Measurements from ENCODE around the gene CDH6. TPM values are rescaled to one million over a fixed set of nuclear protein-coding genes. Genes with fewer than 3 reads are reported as not detected.

The CDH6 gene
- total and polyA plus RNA-seq, 2 of the 4 experiments (the other 2 are of a cell fraction): 72.2 to 232 TPM

GRCh38 chr5:31333475-31333874 lies 140.0 kb downstream of the CDH6 start:
- H4K8ac ChIP-seq (ENCODE audit: low read depth in 2 of 2, low read length in 2 of 2): no peak overlapping the region
- H3K18ac ChIP-seq (ENCODE audit: low read depth, low read length): no peak overlapping the region
- ChIA-PET POLR2A (ENCODE audit: unreplicated experiment) (no interaction called here), CTCF (interaction anchor here (0.5 to 1.7 kb wide), 3 partner anchors 9 to 619 kb away, joined by 3 to 4 read pairs (median 3); no protein-coding TSS in a partner anchor)
- H3K79me1 ChIP-seq (ENCODE audit: low read depth in 1 of 2, low read length in 2 of 2): no peaks in the 10 kb centered on the region
- H3K4ac ChIP-seq (ENCODE audit: low read depth, low read length): no peak overlapping the region
- DNase-seq (no peak), ATAC-seq (ENCODE audit: low read depth) (no peak)
- H3K9ac ChIP-seq (ENCODE audit: low read depth, low read length): no peak overlapping the region
- H3K14ac ChIP-seq (replicated peaks; ENCODE audit: low read depth, low read length): no peak overlapping the region
- H4K20me1 ChIP-seq (ENCODE audit: insufficient read depth, low read length): no peaks in the 10 kb centered on the region
- no peak overlapping the region for H4K91ac ChIP-seq (ENCODE audit: insufficient read depth, low read depth, low read length)
- in situ Hi-C loops (cut with MboI; ENCODE audit: low sequenced_read_pairs) (no loop called here), dilution Hi-C loops (cut with HindIII; ENCODE audit: low sequenced_read_pairs, unreplicated experiment) (no loop called here), intact Hi-C loops (cut with micrococcal nuclease) (loop anchor here (5.0 kb wide), 1 partner anchor 1281 kb away; no protein-coding TSS in a partner anchor)
- no CpG with 5 or more reads among the region's 2 CpGs for WGBS, 2 experiments (ENCODE audit: extremely low coverage in 2 of 2, insufficient read length in 1 of 2)
- no peak overlapping the region for H2BK20ac ChIP-seq (ENCODE audit: low read depth, low read length)
- H3K23ac ChIP-seq (ENCODE audit: low read depth, low read length): no peak overlapping the region
- H3K4me1 ChIP-seq (ENCODE audit: control insufficient read depth, insufficient read depth, low read length): no peaks in the 10 kb centered on the region; the same call in 1 of the 2 replicates
- H2AFZ ChIP-seq (replicated peaks; ENCODE audit: low read length, poor library complexity): no peak overlapping the region
- H3K36me3 ChIP-seq (ENCODE audit: control insufficient read depth, insufficient read depth, low read length): no peaks in the 10 kb centered on the region
- H2AK9ac ChIP-seq (replicated peaks; ENCODE audit: low read depth, low read length, poor library complexity): no peak overlapping the region
- no peaks in the 10 kb centered on the region for H3K27me3 ChIP-seq (ENCODE audit: control insufficient read depth, insufficient read depth, low read length)
- H3K56ac ChIP-seq (ENCODE audit: extremely low read depth, insufficient read depth, low read length): no peak overlapping the region
- H3K27ac ChIP-seq (ENCODE audit: insufficient read depth, low read length): no peak overlapping the region
- H2BK15ac ChIP-seq (ENCODE audit: low read depth, low read length): no peak overlapping the region
- no peak overlapping the region for H3K4me2 ChIP-seq (ENCODE audit: low read depth, low read length)
- no peaks in the 10 kb centered on the region for H3K9me1 ChIP-seq (ENCODE audit: insufficient read depth, low read length)
- no peak overlapping the region for H2BK5ac ChIP-seq (ENCODE audit: low read depth, low read length, poor library complexity, severe bottlenecking)
- TF ChIP-seq BHLHE40 (IDR thresholded peaks at IDR 0.05; ENCODE audit: low read depth, low read length): no peak
- no peak for TF ChIP-seq SMC3 (IDR thresholded peaks at IDR 0.05; ENCODE audit: low read depth, low read length)
- no peak for TF ChIP-seq ELK1 (IDR thresholded peaks at IDR 0.05; ENCODE audit: borderline replicate concordance, low read depth, low read length)
- no peak for TF ChIP-seq NFE2L2 (IDR thresholded peaks at IDR 0.05; ENCODE audit: low read depth, low read length)
- no peak for TF ChIP-seq RCOR1 (IDR thresholded peaks at IDR 0.05; ENCODE audit: insufficient replicate concordance, low read length)
- TF ChIP-seq POLR2A (IDR thresholded peaks at IDR 0.05; ENCODE audit: low read depth, low read length): no peak
- TF ChIP-seq MXI1 (IDR thresholded peaks at IDR 0.05; ENCODE audit: borderline replicate concordance, low read depth, low read length): no peak
- TF ChIP-seq CTCF (conservative IDR thresholded peaks at IDR 0.05; ENCODE audit: low read depth, low read length): no peak
- TF ChIP-seq USF2 (IDR thresholded peaks at IDR 0.05; ENCODE audit: low read depth, low read length): no peak
- TF ChIP-seq FOS (IDR thresholded peaks at IDR 0.05; ENCODE audit: low read depth, low read length): no peak
- TF ChIP-seq CHD1 (IDR thresholded peaks at IDR 0.05; ENCODE audit: low read depth, low read length): no peak
- no peak for TF ChIP-seq CEBPB (IDR thresholded peaks at IDR 0.05; ENCODE audit: low read depth, low read length)
- no peak for TF ChIP-seq MAFK (IDR thresholded peaks at IDR 0.05; ENCODE audit: low read depth, low read length)
- no peak for TF ChIP-seq RFX5 (IDR thresholded peaks at IDR 0.05; ENCODE audit: low read depth, low read length)
- TF ChIP-seq MAZ (IDR thresholded peaks at IDR 0.05; ENCODE audit: borderline replicate concordance, low read depth, low read length): no peak
- no peak overlapping the region for H2BK120ac ChIP-seq (ENCODE audit: low read depth, low read length)
- H4K5ac ChIP-seq (ENCODE audit: low read depth, low read length): no peak overlapping the region; the same call in 1 of the 2 replicates
- H3K9me3 ChIP-seq (ENCODE audit: control insufficient read depth, insufficient read depth, low read length): no peaks in the 10 kb centered on the region
- no peak overlapping the region for H3K4me3 ChIP-seq (ENCODE audit: insufficient read depth, low read depth, low read length)
- H2AK5ac ChIP-seq (ENCODE audit: low read depth, low read length): no peak overlapping the region
- no TSS peak for BruUV-seq (replicated peaks)

Measured in IMR-90 (cell line).